ENCODE data around the gene PLIN1.

PLIN1 gene

DNA sequence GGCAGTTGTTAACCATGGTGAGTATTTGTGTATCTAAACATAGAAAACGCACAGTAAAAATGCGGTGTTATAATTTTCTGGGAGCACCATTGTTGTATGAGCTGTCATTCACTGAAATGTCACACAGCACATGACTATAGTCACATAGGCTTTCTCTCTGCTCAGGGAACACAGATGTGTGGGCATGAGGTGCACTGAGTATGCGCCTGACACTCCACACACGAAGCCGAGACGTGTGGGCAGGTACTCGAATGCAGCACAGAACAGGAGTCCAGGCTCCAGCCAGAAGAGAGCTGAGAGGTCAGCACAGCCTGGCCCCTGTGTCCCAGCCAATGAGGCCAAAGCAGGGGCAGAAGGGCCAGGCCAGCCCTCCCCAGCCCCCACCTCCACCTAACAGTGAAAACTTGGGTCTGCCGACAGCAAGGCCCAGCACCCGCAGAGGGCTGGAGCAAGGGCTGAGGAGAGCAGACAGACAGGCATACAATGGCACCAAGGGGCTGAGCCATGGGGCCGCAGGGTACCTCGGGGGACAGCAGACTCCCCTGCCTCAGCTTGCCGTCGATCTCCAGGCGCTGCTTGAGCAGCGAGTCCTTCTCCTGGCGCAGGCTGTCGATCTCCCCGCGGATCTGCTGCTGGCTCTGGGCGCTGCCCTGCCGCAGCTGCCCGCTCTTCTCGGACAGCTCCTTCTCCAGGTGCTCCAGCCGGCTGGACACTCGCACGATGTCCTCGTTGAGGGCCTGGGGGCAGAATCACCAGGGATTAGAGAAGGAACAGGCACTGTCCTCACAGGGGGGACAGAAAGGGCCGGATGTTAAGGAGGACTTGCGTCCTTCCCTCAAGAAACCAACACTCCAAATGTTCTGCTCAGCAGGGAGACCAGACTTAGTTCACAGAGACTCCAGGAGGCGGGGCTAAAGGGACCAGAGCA is 47.9 kb downstream of the PLIN1 start:
- H2AFZ ChIP-seq (ENCODE audit: low read depth, low read length): no peak overlapping the region
- TF ChIP-seq CTCF (IDR thresholded peaks at IDR 0.05; ENCODE audit: borderline replicate concordance, extremely low read depth, low read length, poor library complexity, severe bottlenecking) (no peak), EZH2 (IDR thresholded peaks at IDR 0.05; ENCODE audit: borderline replicate concordance, low read depth, low read length, severe bottlenecking) (no peak)
- H3K36me3 ChIP-seq (ENCODE audit: insufficient read depth, low read length): peaks cover 72% of the 10 kb centered on the region
- DNase-seq (no peak), ATAC-seq (ENCODE audit: insufficient read depth, low read depth) (peak; percentile 32; the same call in 2 of the 3 replicates)
- H3K4me2 ChIP-seq (ENCODE audit: insufficient read depth, low read length): no peak overlapping the region
- no peaks in the 10 kb centered on the region for H3K79me2 ChIP-seq (ENCODE audit: insufficient read depth, low read length)
- H4K20me1 ChIP-seq (ENCODE audit: insufficient read depth, low read length): peaks cover 5% of the 10 kb centered on the region; the same call in 1 of the 2 replicates
- H3K9me3 ChIP-seq (ENCODE audit: insufficient read depth, low read length, severe bottlenecking): peaks cover 4% of the 10 kb centered on the region
- no peaks in the 10 kb centered on the region for H3K4me1 ChIP-seq (ENCODE audit: insufficient read depth, low read length)
- no peak overlapping the region for H3K27ac ChIP-seq (ENCODE audit: low read length)
- H3K4me3 ChIP-seq (ENCODE audit: low read depth in 1 of 2, low read length in 2 of 2): no peak overlapping the region
- H3K9ac ChIP-seq (ENCODE audit: low read depth, low read length): no peak overlapping the region
- H3K27me3 ChIP-seq (ENCODE audit: insufficient read depth, low read length, poor library complexity): no peaks in the 10 kb centered on the region

- H3K4me2 ChIP-seq (ENCODE audit: insufficient read depth, low read length): no peak overlapping the region
- DNase-seq: no peak
- H3K9ac ChIP-seq (ENCODE audit: low read depth, low read length): no peak overlapping the region
- H2AFZ ChIP-seq (ENCODE audit: low read depth, low read length): no peak overlapping the region
- peaks cover 4% of the 10 kb centered on the region for H3K9me3 ChIP-seq (ENCODE audit: insufficient read depth, low read length, severe bottlenecking)
- no peaks in the 10 kb centered on the region for H3K79me2 ChIP-seq (ENCODE audit: insufficient read depth, low read length)
- H3K27me3 ChIP-seq (ENCODE audit: insufficient read depth, low read length, poor library complexity): no peaks in the 10 kb centered on the region
- no peak for ATAC-seq (ENCODE audit: insufficient read depth, low read depth)
- no peak overlapping the region for H3K4me3 ChIP-seq (ENCODE audit: low read depth in 1 of 2, low read length in 2 of 2)
- TF ChIP-seq CTCF (IDR thresholded peaks at IDR 0.05; ENCODE audit: borderline replicate concordance, extremely low read depth, low read length, poor library complexity, severe bottlenecking) (no peak), EZH2 (IDR thresholded peaks at IDR 0.05; ENCODE audit: borderline replicate concordance, low read depth, low read length, severe bottlenecking) (no peak)
- no peak overlapping the region for H3K27ac ChIP-seq (ENCODE audit: low read length)
- H3K4me1 ChIP-seq (ENCODE audit: insufficient read depth, low read length): no peaks in the 10 kb centered on the region
- H3K36me3 ChIP-seq (ENCODE audit: insufficient read depth, low read length): peaks cover 82% of the 10 kb centered on the region
- peaks cover 13% of the 10 kb centered on the region; the same call in 1 of the 2 replicates for H4K20me1 ChIP-seq (ENCODE audit: insufficient read depth, low read length)
Observed at GRCh38 chr15:89630260-89630659, 48.9 kb downstream of the PLIN1 start.

DNA sequence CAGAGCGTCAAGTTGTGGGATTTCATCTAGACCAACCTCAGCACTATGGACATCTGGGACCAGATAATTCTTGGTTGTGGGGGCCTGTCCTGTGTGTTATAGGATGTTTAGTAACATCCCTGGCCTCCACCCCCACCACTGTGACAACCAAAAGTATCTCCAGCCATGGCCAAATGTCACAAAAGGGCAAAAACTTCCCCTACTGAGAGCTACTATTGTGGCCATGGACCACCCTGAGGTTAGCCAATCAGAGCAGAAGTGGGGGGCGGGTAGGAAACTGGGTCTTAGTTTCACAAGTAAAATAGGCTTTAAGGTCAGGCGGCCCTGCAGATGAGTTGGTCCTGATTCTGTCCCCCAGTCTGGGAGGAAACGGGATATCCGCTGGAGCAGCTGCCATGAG is 49.3 kb downstream of the PLIN1 start:
- Histone ChIP-seq H3K36me3 (ENCODE audit: insufficient read depth, low read length) (peaks cover 86% of the 10 kb centered on the region), H3K79me2 (ENCODE audit: insufficient read depth, low read length) (no peaks in the 10 kb centered on the region), H3K4me2 (ENCODE audit: insufficient read depth, low read length) (no peak overlapping the region), H3K9me3 (ENCODE audit: insufficient read depth, low read length, severe bottlenecking) (peaks cover 4% of the 10 kb centered on the region), H3K4me3 (ENCODE audit: low read depth in 1 of 2, low read length in 2 of 2) (no peak overlapping the region), H2AFZ (ENCODE audit: low read depth, low read length) (no peak overlapping the region), H3K4me1 (ENCODE audit: insufficient read depth, low read length) (no peaks in the 10 kb centered on the region), H4K20me1 (ENCODE audit: insufficient read depth, low read length) (peaks cover 13% of the 10 kb centered on the region; the same call in 1 of the 2 replicates), H3K27ac (ENCODE audit: low read length) (no peak overlapping the region), H3K27me3 (ENCODE audit: insufficient read depth, low read length, poor library complexity) (no peaks in the 10 kb centered on the region), H3K9ac (ENCODE audit: low read depth, low read length) (no peak overlapping the region)
- no peak for TF ChIP-seq CTCF (IDR thresholded peaks at IDR 0.05; ENCODE audit: borderline replicate concordance, extremely low read depth, low read length, poor library complexity, severe bottlenecking)
- ATAC-seq (ENCODE audit: insufficient read depth, low read depth) (no peak), DNase-seq (no peak)

All from DND-41 (cell line).